ENCODE measurements around the gene PCED1B.

- no peak for TF ChIP-seq CTCF (IDR thresholded peaks at IDR 0.05; ENCODE audit: poor library complexity)
- no peak for TF ChIP-seq EZH2phosphoT487 (IDR thresholded peaks at IDR 0.05; ENCODE audit: low read depth, severe bottlenecking, unreplicated experiment)
Observed at GRCh38 chr12:47074757-47075156, 4.7 kb upstream of the PCED1B start.
